ENCODE measurements around the gene FRY.
"Not testable (repeated sequence)": the region's sequence is repeated elsewhere in the genome, so short reads cannot be mapped to it uniquely, and the experiment has no call there.

FRY gene

GRCh38 chr13:32031025-32031814 lies at the start of gene FRY:
TSS of gene FRY (plus strand) at chr13:32031774. CDS start at chr13:32031796, 22 bp downstream.
- peak; percentile 26 for TF ChIP-seq CTCF (IDR thresholded peaks at IDR 0.05; ENCODE audit: low read depth, low read length, missing control alignments)
- no peak for DNase-seq (ENCODE audit: low read depth)
- in situ Hi-C loops (cut with HindIII; ENCODE audit: low sequenced_read_pairs): loop anchor here (5.0 to 25.0 kb wide), 2 partner anchors 106 to 256 kb away; no protein-coding TSS in a partner anchor
- H3K4me3 ChIP-seq (ENCODE audit: low read depth, low read length): peak within 1 kb of the TSS; percentile 69

GRCh38 chr13:31982124-31982523 lies 49.5 kb upstream of the FRY start:
- in situ Hi-C loops (cut with HindIII; ENCODE audit: low sequenced_read_pairs): no loop called here
- no peak overlapping the region for H3K4me3 ChIP-seq (ENCODE audit: low read depth, low read length)
- DNase-seq (ENCODE audit: low read depth): no peak
- TF ChIP-seq CTCF (IDR thresholded peaks at IDR 0.05; ENCODE audit: low read depth, low read length, missing control alignments): no peak

- in situ Hi-C loops (cut with HindIII; ENCODE audit: low sequenced_read_pairs): no loop called here
- peak; percentile 87 for DNase-seq (ENCODE audit: low read depth)
- no peak overlapping the region for H3K4me3 ChIP-seq (ENCODE audit: low read depth, low read length)
- no peak for TF ChIP-seq CTCF (IDR thresholded peaks at IDR 0.05; ENCODE audit: low read depth, low read length, missing control alignments)
Observed at GRCh38 chr13:31982540-31982939, 49.0 kb upstream of the FRY start.

GRCh38 chr13:31983696-31984095 lies 47.9 kb upstream of the FRY start:
- DNase-seq (ENCODE audit: low read depth); H3K4me3 ChIP-seq (ENCODE audit: low read depth, low read length); in situ Hi-C loops (cut with HindIII; ENCODE audit: low sequenced_read_pairs): not testable (repeated sequence)

GRCh38 chr13:31984388-31984787 lies 47.2 kb upstream of the FRY start:
- in situ Hi-C loops (cut with HindIII; ENCODE audit: low sequenced_read_pairs); H3K4me3 ChIP-seq (ENCODE audit: low read depth, low read length); DNase-seq (ENCODE audit: low read depth): not testable (repeated sequence)

GRCh38 chr13:31986676-31987470 lies 44.7 kb upstream of the FRY start:
- DNase-seq (ENCODE audit: low read depth): no peak
- no peak for TF ChIP-seq CTCF (IDR thresholded peaks at IDR 0.05; ENCODE audit: low read depth, low read length, missing control alignments)
- no peak overlapping the region for H3K4me3 ChIP-seq (ENCODE audit: low read depth, low read length)
- in situ Hi-C loops (cut with HindIII; ENCODE audit: low sequenced_read_pairs): no loop called here

- no peak overlapping the region for H3K4me3 ChIP-seq (ENCODE audit: low read depth, low read length)
- no peak for TF ChIP-seq CTCF (IDR thresholded peaks at IDR 0.05; ENCODE audit: low read depth, low read length, missing control alignments)
- DNase-seq (ENCODE audit: low read depth): no peak
- in situ Hi-C loops (cut with HindIII; ENCODE audit: low sequenced_read_pairs): no loop called here
Observed at GRCh38 chr13:31987535-31988170, 43.9 kb upstream of the FRY start.

- in situ Hi-C loops (cut with HindIII; ENCODE audit: low sequenced_read_pairs); DNase-seq (ENCODE audit: low read depth); H3K4me3 ChIP-seq (ENCODE audit: low read depth, low read length): not testable (repeated sequence)
Observed at GRCh38 chr13:31994367-31994766, 37.2 kb upstream of the FRY start.

Data from astrocyte of the cerebellum (primary cell).